Measurements from ENCODE around the gene NID2. TPM values are rescaled to one million over a fixed set of nuclear protein-coding genes. Genes with fewer than 3 reads are reported as not detected.

The NID2 gene
- total RNA-seq, 4 donors from 2014 or later: 1.9 to 5.6 (median 4.3) TPM

GRCh38 chr14:52014601-52015267 is 54.1 kb downstream of the NID2 start:
- Histone ChIP-seq H3K36me3 (peaks cover 0 to 23% of the 10 kb centered on the region in 2 donors), H3K4me3 (no peak overlapping the region), H3K9me3 (no peaks in the 10 kb centered on the region), H3K27ac (no peak overlapping the region), H3K27me3 (no peaks in the 10 kb centered on the region), H3K4me1 (peaks cover 0 to 23% of the 10 kb centered on the region in 2 donors)
- in situ Hi-C loops (cut with MboI; ENCODE audit: low sequenced_read_pairs in 4 of 4) (no loop called here), intact Hi-C loops (cut with DNase I; ENCODE audit: low total_unique reads) (loop anchor here (5.0 kb wide), 2 partner anchors 38 to 53 kb away; partner anchors contain the start of gene NID2)
- DNase-seq: no peak
- ATAC-seq: no peak
- no peak for TF ChIP-seq CTCF (IDR thresholded peaks at IDR 0.05 in 4 of 5, conservative IDR thresholded peaks at IDR 0.05 in 1 of 5)
- no peak for TF ChIP-seq POLR2A (IDR thresholded peaks at IDR 0.05)

GRCh38 chr14:52013984-52014600 is 54.8 kb downstream of the NID2 start:
- Histone ChIP-seq H3K36me3 (peaks cover 0 to 30% of the 10 kb centered on the region in 2 donors), H3K4me3 (no peak overlapping the region), H3K4me1 (peaks cover 0 to 23% of the 10 kb centered on the region in 2 donors), H3K27me3 (no peaks in the 10 kb centered on the region), H3K27ac (no peak overlapping the region), H3K9me3 (no peaks in the 10 kb centered on the region)
- ATAC-seq (no peak), DNase-seq (no peak)
- intact Hi-C loops (cut with DNase I; ENCODE audit: low total_unique reads) (no loop called here), in situ Hi-C loops (cut with MboI; ENCODE audit: low sequenced_read_pairs in 4 of 4) (no loop called here)
- no peak for TF ChIP-seq CTCF (IDR thresholded peaks at IDR 0.05 in 4 of 5, conservative IDR thresholded peaks at IDR 0.05 in 1 of 5)
- no peak for TF ChIP-seq POLR2A (IDR thresholded peaks at IDR 0.05)

GRCh38 chr14:52012635-52013034 is 56.2 kb downstream of the NID2 start:
- peak; percentile 34 to 61 for DNase-seq
- Histone ChIP-seq H3K27me3 (no peaks in the 10 kb centered on the region), H3K36me3 (peaks cover 0 to 44% of the 10 kb centered on the region in 2 donors), H3K27ac (peak overlapping the region in 2 of 4 donors; percentile 22 to 55), H3K4me1 (peaks cover 0 to 23% of the 10 kb centered on the region in 2 donors), H3K4me3 (no peak overlapping the region), H3K9me3 (no peaks in the 10 kb centered on the region)
- intact Hi-C loops (cut with DNase I; ENCODE audit: low total_unique reads) (no loop called here), in situ Hi-C loops (cut with MboI; ENCODE audit: low sequenced_read_pairs in 4 of 4) (no loop called here)
- ATAC-seq: peak; percentile 54 to 86
- no peak for TF ChIP-seq CTCF (IDR thresholded peaks at IDR 0.05 in 4 of 5, conservative IDR thresholded peaks at IDR 0.05 in 1 of 5)
- no peak for TF ChIP-seq POLR2A (IDR thresholded peaks at IDR 0.05)

GRCh38 chr14:52011523-52011922 is 57.3 kb downstream of the NID2 start:
- Histone ChIP-seq H3K27ac (no peak overlapping the region), H3K27me3 (no peaks in the 10 kb centered on the region), H3K9me3 (no peaks in the 10 kb centered on the region), H3K4me3 (no peak overlapping the region), H3K36me3 (peaks cover 0 to 56% of the 10 kb centered on the region in 2 donors), H3K4me1 (peaks cover 0 to 23% of the 10 kb centered on the region in 2 donors)
- TF ChIP-seq POLR2A (IDR thresholded peaks at IDR 0.05) (no peak), CTCF (IDR thresholded peaks at IDR 0.05 in 4 of 5, conservative IDR thresholded peaks at IDR 0.05 in 1 of 5) (no peak)
- DNase-seq (no peak), ATAC-seq (no peak)
- intact Hi-C loops (cut with DNase I; ENCODE audit: low total_unique reads): no loop called here
- in situ Hi-C loops (cut with MboI; ENCODE audit: low sequenced_read_pairs in 4 of 4): no loop called here

All from gastrocnemius medialis (tissue), 4 donors.